NCI-H2107 treated with DMSO at 0.1 percent for 48 hours (cell line): ENCODE data around the gene KCMF1.
A peak's percentile ranks its signal among the peaks of the same experiment; 100 is the strongest.
"Not testable (repeated sequence)": the region's sequence is repeated elsewhere in the genome, so short reads cannot be mapped to it uniquely, and the experiment has no call there.

ENCODE experiments used
- DNase-seq: peaks from one replicate; lab custom pipeline; 2025; ENCODE audit not compliant: unreplicated experiment; lab: John Stamatoyannopoulos, UW

The KCMF1 gene

DNA sequence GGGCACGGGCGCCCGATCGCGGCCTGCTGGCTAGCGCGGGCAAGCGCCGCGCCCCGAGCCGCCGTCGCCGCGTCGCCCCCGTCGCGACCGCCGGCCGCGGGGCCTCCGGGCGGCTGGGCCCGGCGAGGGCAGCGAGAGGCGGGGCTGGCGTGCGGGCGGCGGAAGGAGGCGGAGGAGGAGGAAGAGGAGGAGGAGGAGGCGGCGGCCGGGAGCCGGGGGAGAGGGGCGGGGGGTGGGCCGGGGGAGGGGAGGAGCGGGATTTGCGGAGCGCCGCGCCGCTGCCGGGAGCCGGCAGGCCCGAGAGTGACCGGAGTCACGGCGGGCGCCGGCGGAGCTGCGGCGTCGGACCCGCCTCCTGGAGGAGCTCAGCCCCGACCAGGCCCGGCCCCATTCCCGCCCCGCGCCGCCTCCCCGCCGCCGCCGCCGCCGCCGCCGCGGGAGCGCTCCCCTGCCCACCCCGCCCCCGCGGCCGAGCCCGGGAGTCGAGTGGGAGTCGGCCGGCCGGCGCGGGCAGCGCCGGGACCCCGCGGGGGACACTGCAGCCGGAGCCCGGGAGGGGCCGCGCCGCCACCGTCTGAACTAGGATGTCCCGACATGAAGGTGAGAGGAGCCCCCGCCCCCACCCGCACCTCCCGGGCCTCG, at the start of gene KCMF1:
Gene KCMF1, plus strand, starts transcription at position 294 of the 642 bp plus-strand sequence. Its CDS starts 291 bp downstream, at position 585.
- DNase-seq: no peak

DNA sequence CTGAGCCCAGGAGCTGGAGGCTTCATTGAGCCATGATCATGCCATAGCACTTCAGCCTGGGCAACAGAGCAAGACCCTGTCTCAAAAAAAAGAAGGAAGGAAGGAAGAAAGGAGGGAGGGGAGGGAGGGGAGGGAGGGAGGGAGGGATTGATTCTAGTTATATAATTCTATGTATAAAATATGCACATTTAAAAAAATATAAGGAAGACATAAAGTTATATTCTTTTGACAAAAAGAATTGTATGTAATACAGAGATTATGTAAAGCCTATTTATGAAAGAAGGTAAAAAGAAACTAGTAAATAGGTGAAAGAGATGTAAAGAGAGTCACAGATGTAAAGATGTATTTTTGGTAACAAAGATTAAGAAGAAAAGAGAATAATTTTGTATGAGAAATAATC, 48.0 kb upstream of the KCMF1 start:
- DNase-seq: no peak

DNA sequence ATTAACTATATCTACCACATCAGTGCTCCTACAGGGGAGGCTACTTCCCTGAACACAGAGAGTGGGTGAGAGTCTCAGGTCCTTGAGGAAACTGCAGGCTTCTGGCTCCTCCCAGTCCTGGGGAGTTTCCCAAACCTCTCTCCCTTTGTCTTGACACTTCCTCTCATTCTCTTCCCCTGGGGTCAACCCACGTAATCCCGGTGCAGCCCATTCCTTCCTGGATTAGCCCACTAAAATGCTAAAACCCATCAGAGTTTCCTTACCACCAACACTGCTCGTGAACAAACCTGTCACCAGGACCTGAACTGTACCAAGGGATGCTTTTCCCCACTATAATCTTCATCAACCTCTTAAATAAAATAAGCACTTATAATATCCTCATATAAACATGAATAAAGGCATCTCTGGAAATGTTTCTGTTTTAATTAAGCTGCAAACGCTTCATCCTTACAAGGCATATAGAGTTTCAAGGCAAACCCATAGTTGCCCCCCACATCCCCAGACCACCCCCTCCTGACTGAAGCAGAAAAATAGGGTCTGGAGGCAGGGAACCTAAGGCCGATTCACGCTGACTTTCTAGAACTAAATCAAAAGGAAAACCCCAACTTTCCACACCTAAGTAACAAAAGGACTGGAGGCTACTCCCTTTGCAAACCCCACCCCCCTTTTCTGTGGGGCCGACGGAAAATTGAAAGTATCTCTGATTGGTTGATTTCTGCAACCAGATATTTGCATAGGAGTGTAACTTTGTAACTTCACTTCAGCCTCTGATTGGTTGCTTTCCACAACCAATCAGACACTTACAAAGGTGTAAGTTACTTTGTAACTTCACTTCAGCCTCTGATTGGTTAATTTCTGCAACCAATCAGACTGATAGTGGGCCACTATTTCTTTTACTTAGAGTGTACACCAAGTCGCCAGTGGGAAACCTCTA, 46.5 kb upstream of the KCMF1 start:
- no peak for DNase-seq

DNA sequence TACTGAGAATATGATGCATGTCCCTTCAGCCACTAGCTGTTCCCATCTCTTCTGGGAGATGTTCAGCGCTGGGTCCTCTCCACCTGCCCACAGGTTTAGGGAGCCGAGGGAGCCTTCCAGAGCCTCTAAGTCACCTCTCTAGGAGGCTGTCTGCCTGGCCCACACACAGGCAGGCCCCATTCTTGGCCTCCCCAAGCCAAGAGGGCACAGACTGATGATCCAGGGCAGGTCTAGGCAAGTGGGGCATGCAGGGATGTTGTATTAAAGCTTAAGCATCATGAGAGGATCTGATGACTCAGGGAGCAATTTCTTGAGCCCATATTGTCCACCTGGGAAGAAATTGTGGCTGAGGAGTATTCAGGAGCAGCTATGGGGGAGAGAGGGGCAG, 45.6 kb upstream of the KCMF1 start:
- DNase-seq: no peak

DNA sequence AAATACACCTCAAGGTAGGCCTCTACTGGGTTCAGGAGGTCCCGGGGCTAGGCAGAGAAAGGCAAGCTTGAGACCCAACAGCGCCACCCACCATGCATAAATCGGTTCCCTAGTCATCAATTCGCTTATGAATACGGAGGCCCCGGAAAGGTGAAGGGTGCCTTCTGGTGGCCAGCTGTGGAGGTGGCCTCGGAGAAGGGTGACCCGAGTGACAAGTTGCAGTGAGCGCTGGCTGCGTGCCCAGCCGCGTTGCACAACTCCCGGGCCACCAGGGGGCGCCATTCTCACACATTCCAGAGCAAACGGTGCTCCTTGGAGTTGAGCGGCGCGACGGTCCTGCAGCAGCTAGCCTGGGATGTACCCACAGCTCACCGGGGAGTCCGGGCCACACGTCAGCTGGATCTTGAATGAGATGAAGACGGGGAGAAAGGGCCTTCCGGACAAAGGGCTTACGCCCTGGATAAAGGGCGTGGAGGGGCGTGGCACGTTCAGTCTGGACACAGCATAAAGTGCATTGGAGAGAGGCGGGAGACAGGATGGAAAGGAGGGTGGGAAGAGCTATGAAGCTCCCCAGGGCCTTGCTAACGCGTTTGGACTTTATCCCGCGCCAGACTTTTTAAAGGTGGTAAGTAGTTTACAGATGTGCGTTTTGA, 45.1 kb upstream of the KCMF1 start:
- DNase-seq: peak; percentile 85

DNA sequence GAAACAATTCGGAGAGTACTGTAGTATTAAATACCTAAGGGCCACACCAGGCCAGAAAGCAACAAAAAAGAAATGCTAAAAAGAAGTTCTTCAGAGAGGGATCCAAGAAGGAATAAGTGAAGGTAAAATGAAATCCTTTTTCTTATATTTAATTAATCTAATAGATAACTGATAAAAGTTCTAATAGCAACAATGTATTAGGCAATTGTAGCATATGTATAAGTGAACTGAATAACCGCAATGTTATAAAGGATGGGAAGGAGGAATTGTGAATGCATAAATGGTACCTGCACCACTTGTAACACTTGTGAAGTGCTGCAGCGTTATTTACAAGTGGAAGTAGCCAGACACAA, 43.7 kb upstream of the KCMF1 start:
- DNase-seq: no peak

DNA sequence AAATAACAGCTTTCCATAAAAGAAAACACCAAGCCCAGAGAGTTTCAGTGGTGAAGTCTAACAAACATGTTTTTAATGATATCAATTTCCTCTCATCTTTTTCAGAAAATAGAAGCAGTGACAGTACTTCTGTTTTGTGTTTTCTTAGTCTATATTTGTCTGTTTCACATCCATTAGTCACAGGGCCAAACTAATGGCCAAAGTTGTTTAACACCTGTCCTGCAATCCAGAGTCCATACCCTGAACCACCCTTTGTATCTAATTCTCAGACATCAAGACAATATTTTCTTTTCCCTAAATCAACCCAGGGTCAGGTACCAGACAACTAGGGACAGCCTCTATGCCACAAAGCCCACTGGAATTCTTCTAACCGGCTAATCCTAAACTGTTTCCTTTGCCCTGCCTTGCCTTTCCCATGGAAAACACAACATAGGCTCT, 39.6 kb upstream of the KCMF1 start:
- DNase-seq: no peak

DNA sequence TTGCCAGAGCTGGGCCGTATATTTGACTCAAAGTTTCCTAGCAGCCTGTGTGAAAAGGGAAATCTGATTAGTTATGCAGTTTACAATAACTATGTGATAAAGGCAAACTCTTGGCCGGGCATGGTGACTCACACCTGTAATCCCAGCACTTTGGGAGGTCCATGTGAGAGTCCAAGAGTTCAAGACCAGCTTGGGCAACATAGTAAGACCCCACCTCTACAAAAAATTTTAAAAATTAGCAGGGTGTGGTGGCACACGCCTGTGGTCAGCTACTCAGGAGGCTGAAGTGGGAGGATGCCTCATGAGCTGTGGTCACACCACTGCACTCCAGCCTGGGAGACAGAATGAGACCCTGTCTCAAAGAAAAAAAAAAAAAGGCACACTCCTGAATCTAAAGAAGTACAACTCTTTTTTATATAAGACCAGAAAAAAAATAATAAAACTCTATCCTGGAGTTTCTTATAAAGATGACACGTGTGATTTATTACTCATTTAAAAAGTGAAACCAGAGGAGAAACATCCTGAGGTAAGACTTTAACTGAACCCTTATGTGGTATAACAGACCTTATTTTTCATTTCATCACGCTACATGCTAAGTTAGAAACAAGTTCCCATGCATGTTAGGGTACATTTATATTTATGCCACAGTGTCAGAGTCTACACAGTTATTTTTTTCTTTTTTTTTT, 32.6 kb upstream of the KCMF1 start:
- no peak for DNase-seq

DNA sequence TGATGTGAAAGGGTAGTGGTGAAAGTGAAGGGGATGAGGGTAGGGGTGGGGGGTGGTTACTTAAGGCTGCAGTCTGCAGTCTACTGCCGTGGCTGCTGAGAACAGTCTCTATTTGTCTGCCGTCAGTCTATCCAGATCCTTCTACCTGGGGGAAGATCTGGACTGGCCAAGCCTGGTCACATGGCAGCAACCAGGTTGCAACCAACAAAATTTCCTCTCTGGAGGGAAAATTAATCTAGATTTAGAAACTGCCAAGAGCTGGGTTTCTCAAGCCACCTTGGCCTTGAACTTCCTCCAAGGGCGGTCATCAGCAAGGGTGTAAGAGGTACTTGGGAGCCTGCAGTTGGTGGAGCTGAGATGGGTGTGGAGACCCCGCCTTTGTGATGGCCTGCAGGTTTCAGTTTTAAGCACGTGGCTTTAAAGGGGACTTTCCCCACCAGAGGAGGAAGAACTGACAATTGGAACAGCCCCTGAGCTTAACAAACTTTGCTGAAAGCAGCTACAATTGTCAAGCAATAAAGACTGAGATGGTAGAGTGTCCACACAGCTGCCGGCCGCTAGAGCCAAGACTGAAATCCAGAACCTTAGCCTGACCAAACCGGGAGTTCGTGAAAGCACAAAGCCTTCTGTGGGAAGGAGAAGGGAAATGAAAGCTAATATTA, 31.4 kb upstream of the KCMF1 start:
- DNase-seq: no peak

DNA sequence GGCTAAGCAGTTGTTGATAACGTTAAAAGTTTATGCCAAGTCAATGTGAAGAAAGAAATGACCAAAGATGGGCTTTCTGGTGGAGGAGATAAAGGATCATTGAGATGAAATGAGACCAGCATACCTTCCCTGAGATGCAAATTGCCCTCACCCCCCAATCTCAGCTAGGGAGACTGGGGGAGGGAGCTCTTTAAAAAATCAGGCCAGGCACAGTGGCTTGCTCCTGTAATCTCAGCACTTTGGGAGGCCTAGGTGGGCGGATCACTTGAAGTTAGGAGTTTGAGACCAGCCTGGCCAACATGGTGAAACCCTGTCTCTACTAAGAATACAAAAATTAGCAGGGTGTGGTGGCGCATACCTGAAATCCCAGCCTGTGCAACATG, 30.9 kb upstream of the KCMF1 start:
- DNase-seq: no peak

DNA sequence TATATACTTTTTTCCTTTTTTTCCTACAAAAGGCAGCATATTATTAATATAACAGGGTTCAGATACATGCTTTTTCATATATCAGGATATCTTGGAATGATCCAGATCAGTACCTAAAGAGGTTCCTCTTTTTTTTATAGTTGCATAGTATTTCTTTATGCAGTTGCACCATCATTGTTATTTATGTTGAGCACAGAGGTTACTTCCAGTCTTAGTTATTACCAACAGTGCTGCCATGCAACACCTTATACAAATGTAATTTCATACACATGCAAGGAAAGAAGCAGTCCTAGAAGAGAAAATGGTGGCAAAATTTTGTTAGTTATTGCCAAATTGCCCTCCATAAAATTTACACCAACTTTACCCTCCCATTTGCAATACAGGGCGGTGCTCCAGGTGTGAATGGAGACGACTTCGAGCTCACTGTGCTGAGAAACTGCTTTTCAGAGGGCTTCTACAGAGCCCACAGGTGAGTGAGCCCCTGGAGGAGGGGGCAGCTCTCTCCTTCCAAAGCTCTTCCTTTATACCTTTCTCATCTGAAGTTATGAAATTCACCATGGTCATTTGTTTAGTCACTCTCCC, 30.0 kb upstream of the KCMF1 start:
- DNase-seq: no peak

DNA sequence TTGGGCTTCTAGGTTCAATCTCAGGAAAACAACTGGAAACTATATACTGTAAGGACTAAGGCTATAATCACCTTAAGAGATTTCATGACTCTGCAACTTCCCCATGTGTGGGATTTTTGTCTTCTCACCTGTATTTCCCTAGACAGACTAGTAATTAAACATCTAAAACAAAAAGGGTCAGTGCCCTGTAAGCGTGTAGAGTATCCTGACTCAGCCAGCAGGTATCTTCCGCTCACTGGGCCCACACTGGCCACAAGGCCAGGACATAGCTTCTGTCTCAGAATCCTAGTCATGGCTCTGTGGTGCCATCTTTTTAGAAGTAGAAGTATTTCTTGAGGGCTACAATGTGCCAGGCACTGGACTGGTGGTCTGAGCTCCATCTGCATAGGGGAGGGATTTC, 28.8 kb upstream of the KCMF1 start:
- DNase-seq: no peak

DNA sequence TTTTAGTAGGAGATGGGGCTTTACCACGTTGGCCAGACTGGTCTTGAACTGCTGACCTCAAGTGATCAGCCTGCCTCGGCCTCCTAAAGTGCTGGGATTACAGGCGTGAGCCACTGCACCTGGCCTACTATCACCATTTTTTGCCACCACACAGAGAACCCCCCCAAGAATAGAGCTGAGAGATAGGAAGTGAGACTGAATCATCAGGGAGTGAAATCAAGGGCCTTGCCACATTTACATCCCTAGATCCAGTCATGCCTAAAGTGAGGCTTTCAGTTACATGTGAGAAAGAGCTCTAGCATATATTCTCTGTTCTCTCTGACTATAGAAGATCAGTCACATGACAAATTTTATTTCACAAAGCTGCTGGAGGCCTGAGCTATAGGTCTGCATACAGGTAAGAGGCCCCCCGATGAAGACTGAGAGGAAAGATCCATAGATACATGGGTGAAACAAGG, 28.0 kb upstream of the KCMF1 start:
- DNase-seq: no peak

DNA sequence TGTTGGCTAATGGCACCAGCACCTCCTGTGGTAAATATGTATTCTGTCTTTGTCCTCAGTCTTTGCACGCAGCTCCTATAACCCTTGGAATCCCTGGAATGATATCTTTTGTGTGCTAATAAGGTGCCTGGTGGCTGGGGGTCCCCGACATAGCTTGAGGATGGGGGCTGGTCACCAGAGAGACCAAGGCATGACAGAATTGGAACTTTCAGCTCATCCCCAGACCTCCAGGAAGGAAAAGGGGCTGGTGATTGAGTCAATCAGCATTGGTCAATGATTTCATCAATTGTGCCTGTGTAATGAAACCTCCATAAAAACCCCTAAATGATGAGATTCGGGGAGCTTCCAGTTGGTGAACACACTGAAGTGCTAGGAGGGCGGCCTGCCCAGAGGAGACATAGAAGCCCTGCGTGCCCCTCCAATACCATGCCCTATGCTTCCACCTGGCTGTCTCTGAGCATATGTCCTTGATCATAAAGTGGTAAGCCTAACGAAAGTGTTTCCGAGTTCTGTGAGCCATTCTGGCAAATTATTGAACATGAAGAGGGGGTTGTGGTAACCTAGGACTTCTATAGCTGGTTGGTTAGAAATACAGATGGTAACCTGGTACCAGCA, 26.6 kb upstream of the KCMF1 start:
- no peak for DNase-seq

DNA sequence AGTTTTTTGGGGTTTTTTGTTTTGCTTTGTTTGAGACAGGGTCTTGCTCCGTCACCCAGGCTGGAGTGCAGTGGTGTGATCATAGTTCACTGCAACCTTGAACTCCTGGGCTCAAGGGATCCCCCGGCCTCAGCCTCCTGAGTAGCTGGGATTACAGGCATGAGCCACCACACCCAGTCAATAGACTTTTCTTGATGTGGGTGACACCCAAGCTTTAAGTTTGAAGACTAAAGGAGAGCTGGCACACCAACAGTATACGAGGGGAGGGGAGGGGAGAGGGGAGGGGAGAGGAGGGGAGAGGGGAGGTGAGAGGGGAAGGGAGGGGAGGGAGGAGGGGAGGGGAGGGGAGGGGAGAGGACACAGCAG, 25.1 kb upstream of the KCMF1 start:
- DNase-seq: not testable (repeated sequence)

DNA sequence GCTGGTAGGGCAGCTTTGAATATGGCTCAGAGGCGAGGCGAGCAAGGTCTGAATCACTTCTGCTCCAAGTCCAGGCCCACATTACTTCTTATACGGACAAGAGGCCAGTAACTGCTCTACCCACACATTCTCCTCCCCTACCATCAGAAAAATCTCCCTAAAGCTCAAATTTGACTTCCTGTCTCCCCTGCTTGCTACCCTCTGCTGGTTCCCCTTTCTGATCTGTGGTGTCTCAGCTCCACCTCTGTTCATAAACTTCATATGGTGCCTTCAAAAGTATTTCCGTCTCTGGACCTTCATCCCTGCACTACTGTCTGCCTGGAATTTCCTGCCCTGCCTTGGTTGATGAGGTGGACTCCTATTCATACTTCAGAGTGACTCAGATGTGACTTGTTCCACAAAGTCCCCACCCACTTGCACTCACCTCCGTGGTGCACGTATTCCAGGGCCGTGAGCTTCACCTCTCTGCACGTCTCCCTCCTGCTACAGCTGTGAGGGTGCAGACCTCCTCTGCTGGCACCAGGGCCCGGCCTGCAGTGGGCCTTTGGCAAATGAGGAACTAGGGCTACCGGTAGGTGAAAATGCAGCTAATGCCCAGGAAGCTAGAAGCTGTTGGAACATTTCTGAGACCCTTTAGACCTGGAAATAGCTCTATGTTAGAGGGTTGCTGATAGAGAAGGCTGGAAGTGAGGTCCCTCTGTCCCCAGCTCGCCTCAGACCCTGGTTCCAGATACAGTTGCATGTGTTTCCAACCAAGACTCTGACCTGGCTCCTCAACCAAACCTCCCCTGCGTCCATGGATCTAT, 24.6 kb upstream of the KCMF1 start:
- DNase-seq: no peak

DNA sequence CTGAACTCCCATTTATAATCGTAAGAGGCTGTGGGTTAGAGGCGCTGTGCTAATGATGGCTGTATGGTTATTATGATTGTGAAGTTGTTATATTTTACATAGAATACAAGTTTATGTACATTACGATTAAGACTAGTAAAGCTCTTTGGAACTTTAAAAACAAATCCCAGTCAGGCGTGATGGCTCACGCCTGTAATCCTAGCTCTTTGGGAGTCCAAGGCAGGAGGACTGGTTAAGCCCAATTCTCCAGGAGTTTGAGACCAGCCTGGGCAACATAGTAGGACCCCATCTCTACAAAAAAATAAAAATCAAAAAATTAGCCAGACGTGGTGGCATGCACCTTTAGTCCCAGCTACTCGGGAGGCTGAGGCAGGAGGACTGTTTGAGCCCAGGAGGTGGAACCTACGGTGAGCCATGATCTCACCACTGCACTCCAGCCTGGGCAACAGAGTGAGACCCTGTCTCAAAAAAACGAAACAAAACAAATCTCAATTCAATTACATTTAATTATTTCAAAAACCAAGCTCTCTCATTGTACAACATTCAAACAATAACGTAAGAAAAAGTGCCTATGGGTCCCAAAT, 23.9 kb upstream of the KCMF1 start:
- DNase-seq: no peak

DNA sequence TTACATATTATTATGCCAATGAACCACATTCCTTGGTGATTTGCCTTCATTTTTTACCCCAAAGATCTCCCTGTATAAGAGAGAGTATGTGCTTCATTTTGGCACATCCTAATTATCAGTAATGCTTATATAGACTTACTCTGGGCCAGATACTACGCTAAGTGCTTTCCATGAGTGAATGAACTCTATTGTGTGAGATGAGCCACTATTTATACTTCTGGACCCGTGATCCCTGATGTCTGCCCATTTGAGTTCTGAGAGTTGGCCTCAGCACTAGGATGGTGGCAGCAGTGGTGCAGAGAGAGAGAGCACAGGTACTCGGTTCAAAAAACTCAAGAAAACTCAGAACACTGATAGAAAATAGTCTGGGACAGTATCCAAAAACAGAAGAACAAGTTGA, 17.4 kb upstream of the KCMF1 start:
- no peak for DNase-seq

DNA sequence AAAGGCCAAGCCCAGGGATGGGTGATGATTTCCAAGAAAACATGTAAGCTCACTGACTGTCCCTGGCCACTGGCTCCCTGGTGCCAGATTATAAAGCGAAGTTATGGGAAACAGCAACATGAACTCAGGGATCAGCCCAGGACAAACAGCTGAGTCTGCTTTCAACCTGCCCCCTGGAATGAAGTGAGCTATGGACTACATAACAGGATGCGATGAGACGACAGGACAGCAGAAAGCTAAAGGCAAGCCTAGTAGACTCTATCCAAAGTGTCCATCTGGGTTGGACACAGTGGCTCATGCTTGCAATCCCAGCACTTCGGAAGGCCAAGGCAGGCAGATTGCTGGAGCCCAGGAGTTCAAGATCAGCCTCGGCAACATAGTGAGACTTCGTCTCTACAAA, 16.6 kb upstream of the KCMF1 start:
- DNase-seq: no peak
